Stomach (tissue), 4 donors: ENCODE measurements around the gene ATG14.

Source experiments
- POLR2A ChIP-seq, 4 donors: fragments of 450-650 bp; IDR thresholded peaks; one replicate each; pipeline ENCODE4 v1.6.1; 2016; ENCODE audit warnings: antibody characterized with exemption in 4 of 4, control low read depth in 2 of 4, mild to moderate bottlenecking in 1 of 4, moderate library complexity in 1 of 4
- TF ChIP-seq, protein P1 (sequence below), 7 experiments: fragments of 450-650 bp in 4 of 7; fragments of 200-600 bp in 3 of 7; sonication (generic) in 3 of 7; IDR thresholded peaks; one replicate each; pipeline ENCODE4 v1.5.1; 2016 to 2019; ENCODE audit warnings: antibody characterized with exemption in 7 of 7, control low read depth in 2 of 7, mild to moderate bottlenecking in 1 of 7

DNA sequence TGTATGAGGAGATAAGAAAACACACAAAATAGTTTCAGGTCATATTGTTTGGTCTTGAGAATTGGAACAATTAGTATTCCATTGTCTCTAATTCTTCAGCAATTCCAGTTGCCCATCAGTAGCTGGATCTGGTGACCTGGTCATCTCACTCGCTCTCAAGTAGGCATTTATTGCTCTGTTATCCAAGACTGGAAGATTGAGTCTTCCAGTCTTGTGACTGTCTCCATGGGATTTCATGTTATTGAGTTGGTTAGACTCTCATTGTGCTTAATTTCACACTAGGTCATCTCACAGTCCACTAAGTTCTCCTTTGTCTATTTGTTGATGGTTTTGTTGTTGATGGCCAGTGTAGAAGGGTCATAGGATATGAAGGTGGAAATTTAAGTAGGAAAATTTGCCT, 92.9 kb downstream of the ATG14 start:
- TF ChIP-seq, protein P1, sequence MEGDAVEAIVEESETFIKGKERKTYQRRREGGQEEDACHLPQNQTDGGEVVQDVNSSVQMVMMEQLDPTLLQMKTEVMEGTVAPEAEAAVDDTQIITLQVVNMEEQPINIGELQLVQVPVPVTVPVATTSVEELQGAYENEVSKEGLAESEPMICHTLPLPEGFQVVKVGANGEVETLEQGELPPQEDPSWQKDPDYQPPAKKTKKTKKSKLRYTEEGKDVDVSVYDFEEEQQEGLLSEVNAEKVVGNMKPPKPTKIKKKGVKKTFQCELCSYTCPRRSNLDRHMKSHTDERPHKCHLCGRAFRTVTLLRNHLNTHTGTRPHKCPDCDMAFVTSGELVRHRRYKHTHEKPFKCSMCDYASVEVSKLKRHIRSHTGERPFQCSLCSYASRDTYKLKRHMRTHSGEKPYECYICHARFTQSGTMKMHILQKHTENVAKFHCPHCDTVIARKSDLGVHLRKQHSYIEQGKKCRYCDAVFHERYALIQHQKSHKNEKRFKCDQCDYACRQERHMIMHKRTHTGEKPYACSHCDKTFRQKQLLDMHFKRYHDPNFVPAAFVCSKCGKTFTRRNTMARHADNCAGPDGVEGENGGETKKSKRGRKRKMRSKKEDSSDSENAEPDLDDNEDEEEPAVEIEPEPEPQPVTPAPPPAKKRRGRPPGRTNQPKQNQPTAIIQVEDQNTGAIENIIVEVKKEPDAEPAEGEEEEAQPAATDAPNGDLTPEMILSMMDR (IDR thresholded peaks at IDR 0.05), result no peak
- no peak for TF ChIP-seq POLR2A (IDR thresholded peaks at IDR 0.05)
